PC-3 (cell line): ENCODE data around the gene TRAPPC10.

Experiments used
- EZH2 ChIP-seq: fragments of 300-600 bp; sonication (generic); IDR thresholded peaks from one replicate; pipeline ENCODE4 v1.6.1; 2017; ENCODE audit warnings: antibody characterized with exemption, mild to moderate bottlenecking, low read length; ENCODE audit not compliant: unreplicated experiment
- EZH2phosphoT487 ChIP-seq: fragments of 300-600 bp; sonication (generic); IDR thresholded peaks from 2 replicates; pipeline ENCODE4 v1.6.1; 2018; ENCODE audit warnings: mild to moderate bottlenecking, antibody characterized with exemption, low read length, borderline replicate concordance
- TF ChIP-seq, protein P1 (sequence below): fragments of 300-600 bp; sonication (generic); conservative IDR thresholded peaks from 2 replicates; pipeline ENCODE4 v1.5.1; 2017; ENCODE audit warnings: antibody characterized with exemption, low read depth, mild to moderate bottlenecking, low read length

DNA sequence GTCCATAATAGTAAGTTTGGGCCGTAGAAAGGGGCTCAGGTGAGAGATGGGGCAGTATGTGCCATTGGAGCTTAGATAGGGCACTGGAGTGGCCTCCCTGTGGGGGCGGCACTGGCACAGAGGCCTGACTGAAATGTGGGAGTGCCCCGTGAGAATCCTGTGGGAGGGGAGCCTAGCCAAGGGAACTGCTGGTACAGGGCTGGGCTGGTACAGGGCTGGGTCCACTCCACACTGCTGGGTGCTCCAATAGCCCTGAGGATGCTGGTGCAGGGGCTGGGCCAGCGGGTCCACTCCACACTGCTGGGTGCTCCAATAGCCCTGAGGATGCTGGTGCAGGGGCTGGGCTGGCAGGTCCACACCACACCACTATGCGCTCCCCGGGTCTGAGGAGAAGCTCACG lies 50.3 kb downstream of the TRAPPC10 start:
- TF ChIP-seq, protein P1, sequence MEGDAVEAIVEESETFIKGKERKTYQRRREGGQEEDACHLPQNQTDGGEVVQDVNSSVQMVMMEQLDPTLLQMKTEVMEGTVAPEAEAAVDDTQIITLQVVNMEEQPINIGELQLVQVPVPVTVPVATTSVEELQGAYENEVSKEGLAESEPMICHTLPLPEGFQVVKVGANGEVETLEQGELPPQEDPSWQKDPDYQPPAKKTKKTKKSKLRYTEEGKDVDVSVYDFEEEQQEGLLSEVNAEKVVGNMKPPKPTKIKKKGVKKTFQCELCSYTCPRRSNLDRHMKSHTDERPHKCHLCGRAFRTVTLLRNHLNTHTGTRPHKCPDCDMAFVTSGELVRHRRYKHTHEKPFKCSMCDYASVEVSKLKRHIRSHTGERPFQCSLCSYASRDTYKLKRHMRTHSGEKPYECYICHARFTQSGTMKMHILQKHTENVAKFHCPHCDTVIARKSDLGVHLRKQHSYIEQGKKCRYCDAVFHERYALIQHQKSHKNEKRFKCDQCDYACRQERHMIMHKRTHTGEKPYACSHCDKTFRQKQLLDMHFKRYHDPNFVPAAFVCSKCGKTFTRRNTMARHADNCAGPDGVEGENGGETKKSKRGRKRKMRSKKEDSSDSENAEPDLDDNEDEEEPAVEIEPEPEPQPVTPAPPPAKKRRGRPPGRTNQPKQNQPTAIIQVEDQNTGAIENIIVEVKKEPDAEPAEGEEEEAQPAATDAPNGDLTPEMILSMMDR = no peak
- TF ChIP-seq EZH2 (no peak), EZH2phosphoT487 (no peak)
